ENCODE data around the gene COPG1. TPM values are rescaled to one million over a fixed set of nuclear protein-coding genes. Genes with fewer than 3 reads are reported as not detected.

The COPG1 gene, protein sequence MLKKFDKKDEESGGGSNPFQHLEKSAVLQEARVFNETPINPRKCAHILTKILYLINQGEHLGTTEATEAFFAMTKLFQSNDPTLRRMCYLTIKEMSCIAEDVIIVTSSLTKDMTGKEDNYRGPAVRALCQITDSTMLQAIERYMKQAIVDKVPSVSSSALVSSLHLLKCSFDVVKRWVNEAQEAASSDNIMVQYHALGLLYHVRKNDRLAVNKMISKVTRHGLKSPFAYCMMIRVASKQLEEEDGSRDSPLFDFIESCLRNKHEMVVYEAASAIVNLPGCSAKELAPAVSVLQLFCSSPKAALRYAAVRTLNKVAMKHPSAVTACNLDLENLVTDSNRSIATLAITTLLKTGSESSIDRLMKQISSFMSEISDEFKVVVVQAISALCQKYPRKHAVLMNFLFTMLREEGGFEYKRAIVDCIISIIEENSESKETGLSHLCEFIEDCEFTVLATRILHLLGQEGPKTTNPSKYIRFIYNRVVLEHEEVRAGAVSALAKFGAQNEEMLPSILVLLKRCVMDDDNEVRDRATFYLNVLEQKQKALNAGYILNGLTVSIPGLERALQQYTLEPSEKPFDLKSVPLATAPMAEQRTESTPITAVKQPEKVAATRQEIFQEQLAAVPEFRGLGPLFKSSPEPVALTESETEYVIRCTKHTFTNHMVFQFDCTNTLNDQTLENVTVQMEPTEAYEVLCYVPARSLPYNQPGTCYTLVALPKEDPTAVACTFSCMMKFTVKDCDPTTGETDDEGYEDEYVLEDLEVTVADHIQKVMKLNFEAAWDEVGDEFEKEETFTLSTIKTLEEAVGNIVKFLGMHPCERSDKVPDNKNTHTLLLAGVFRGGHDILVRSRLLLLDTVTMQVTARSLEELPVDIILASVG
- 100 to 1,000 TPM; 157 to 274 (median 228) TPM for total RNA-seq
- long read RNA-seq, donor 1, transcript COPG1-201 (24 exons, 3,078 nt), result major isoform, 193 of 229 reads
- long read RNA-seq, donor 1, partial matches to known transcripts, result 14 of 229 reads
- long read RNA-seq, donor 1, other reads (novel, unspliced or antisense), result 21 of 229 reads
- long read RNA-seq, donor 2, transcript COPG1-201 (24 exons, 3,078 nt), result major isoform, 80 of 106 reads
- long read RNA-seq, donor 2, partial matches to known transcripts, result 17 of 106 reads
- long read RNA-seq, donor 2, other reads (novel, unspliced or antisense), result 7 of 106 reads

DNA sequence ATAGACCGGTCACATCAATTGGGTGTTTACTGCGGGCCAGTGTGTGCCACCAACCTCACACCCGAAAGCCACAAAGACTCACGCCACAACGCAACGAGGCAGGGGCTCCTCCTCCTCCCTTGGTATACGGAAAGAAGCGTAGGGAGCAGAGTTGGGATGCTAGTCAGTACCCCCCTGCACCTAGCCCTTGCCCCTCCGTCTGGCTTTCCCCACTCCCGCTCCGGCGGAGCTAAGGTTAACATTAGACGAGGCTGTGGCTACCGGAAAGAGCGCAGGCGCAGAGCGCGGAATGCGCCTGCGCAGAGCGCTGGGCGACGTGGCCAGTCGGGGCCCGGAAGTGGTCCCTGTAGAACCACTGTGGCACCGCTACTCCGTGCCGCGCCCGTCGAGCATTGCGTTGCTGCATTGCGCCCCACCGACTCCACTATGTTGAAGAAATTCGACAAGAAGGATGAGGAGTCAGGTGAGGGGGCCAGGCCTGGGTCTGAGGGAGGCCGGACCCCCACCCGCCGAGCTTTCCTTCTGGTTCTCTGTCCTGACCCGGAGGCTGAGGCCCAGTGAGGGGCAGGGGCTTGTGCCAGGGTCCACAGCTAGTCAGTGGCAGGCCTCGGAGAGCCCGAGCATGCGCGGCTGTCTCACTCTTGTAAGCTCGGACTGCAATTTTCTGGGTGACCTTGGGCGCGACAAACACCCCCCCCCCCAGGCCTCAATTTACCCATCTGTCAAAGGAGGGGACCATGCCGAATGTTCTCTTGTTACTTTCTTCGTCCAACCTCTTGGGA lies at the start of gene COPG1:
COPG1 (plus strand) TSS at position 323 of the 782 bp plus-strand sequence; CDS start at position 427, 104 bp downstream.
- intact Hi-C loops (cut with DNase I, micrococcal nuclease), result loop anchor here in 1 of 2 donors (5.0 to 10.0 kb wide), 3 partner anchors 67 to 275 kb away; partner anchors contain the start of gene CNBP
- Histone ChIP-seq H3K9me3 (no peaks in the 10 kb centered on the region), H3K4me3 (peak within 1 kb of the TSS; percentile 99), H3K4me1 (ENCODE audit: low read depth) (peaks cover 22% of the 10 kb centered on the region), H3K36me3 (ENCODE audit: low read depth) (peaks cover 2% of the 10 kb centered on the region)
- no peak for TF ChIP-seq CTCF (IDR thresholded peaks at IDR 0.05)
- DNase-seq, result peak; percentile 91 to 94 (median 92)
- peak; percentile 92 for ATAC-seq

DNA sequence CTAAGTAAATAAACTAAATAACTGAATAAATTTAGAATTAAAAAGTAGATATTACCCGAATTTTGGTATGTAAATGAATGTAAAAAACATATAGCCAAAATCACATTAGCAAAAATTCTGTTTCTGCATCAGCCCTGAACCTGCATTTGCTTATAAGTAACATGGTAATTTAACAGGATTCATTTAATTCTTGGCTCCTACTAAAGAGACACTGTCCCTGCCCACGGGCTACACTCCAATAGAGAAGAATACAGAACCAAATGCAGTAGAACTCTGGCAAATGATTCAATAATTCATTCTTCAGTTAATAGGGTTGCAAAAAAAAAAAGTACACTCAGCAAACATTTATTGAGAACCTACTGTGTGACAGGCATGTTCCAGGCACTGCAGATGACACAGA lies 44.9 kb upstream of the COPG1 start:
- no peak overlapping the region for H3K4me3 ChIP-seq
- H3K9me3 ChIP-seq, result no peaks in the 10 kb centered on the region
- no peaks in the 10 kb centered on the region for H3K36me3 ChIP-seq (ENCODE audit: low read depth)
- no peaks in the 10 kb centered on the region for H3K4me1 ChIP-seq (ENCODE audit: low read depth)
- intact Hi-C loops (cut with DNase I, micrococcal nuclease), result no loop called here
- ATAC-seq, result no peak
- no peak for TF ChIP-seq CTCF (IDR thresholded peaks at IDR 0.05)
- DNase-seq, result no peak

DNA sequence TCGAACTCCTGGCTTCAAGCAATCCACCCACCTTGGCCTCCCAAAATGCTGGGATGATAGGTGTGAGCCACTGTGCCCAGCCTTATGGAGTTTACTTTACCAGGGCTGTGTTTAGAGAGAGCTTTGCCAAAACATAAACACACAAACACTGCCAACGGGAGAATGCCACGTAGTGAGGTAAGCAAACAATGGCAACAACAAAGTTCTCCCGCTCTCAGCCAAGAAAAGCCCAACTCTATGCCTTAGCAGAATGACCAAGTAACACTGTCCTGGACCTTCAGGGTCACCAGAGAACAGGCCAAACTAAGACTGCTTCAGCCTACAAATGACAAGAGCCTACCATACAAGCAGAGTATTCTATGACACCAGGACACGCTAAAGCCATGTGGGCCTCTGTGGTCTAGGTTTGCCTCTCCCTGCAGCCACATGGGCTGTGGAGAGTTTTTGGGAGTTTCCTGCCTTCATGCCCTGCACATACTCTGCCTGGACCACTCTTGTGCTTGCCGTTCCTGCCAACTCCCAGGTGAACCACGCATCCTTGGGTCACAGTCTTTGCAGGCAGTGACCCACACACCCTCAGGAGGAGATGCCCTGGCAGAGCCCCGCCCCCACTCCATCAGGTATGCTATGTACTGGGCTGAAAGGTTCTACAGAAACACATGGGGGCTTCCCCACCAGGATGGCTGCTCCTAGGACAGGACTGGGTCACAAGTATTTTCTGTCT lies 44.1 kb upstream of the COPG1 start:
- Histone ChIP-seq H3K9me3 (no peaks in the 10 kb centered on the region), H3K36me3 (ENCODE audit: low read depth) (no peaks in the 10 kb centered on the region), H3K4me3 (no peak overlapping the region), H3K4me1 (ENCODE audit: low read depth) (no peaks in the 10 kb centered on the region)
- ATAC-seq, result no peak
- no peak for TF ChIP-seq CTCF (IDR thresholded peaks at IDR 0.05)
- DNase-seq, result no peak
- intact Hi-C loops (cut with DNase I, micrococcal nuclease), result no loop called here

- no peaks in the 10 kb centered on the region for H3K36me3 ChIP-seq (ENCODE audit: low read depth)
- TF ChIP-seq CTCF (IDR thresholded peaks at IDR 0.05), result no peak
- intact Hi-C loops (cut with DNase I, micrococcal nuclease), result no loop called here
- DNase-seq, result no peak
- H3K4me3 ChIP-seq, result no peak overlapping the region
- H3K9me3 ChIP-seq, result no peaks in the 10 kb centered on the region
- no peak for ATAC-seq
- H3K4me1 ChIP-seq (ENCODE audit: low read depth), result peaks cover 10% of the 10 kb centered on the region
These were observed 41.9 kb upstream of the COPG1 start for GRCh38 chr3:129207479-129207878.

Measured in mucosa of descending colon (tissue), 3 donors.